ENCODE data around the gene PRLHR.

The PRLHR gene

GRCh38 chr10:118569241-118569881, 26.1 kb downstream of the PRLHR start:
- no peak for TF ChIP-seq CTCF (IDR thresholded peaks at IDR 0.05)
- Mint-ChIP-seq H3K27ac (no peak overlapping the region), H3K9me3 (no peaks in the 10 kb centered on the region), H3K27me3 (ENCODE audit: low read depth, poor library complexity) (peaks cover 22% of the 10 kb centered on the region), H3K4me3 (no peak overlapping the region), H3K36me3 (ENCODE audit: low read depth) (no peaks in the 10 kb centered on the region), H3K4me1 (peaks cover 7% of the 10 kb centered on the region)
- DNase-seq = no peak

DNA sequence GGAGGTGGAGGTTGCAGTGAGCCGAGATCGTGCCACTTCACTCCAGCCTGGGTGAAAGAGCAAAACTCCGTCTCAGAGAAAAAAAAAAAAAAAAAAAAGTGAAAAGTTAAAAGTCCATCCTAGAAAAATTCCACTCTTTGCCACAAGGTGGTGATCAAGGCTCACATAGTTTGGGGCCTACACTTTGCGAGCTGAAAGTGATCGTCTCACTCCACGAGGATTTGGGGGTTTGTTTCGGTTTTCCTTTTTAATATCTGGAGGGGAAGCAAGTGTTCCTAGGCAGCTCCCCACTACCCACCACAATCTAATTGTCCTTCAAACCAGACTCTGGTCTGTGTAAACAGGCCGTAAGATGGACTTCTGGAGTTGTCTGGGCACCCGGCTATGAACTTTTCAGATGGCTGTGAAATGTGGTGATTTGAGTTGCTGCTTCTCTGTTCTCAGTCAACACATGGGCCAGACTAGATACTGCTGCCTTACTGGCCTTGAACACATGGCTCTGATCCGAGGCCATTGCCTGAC, 27.1 kb downstream of the PRLHR start:
- Mint-ChIP-seq H3K4me1 (peaks cover 7% of the 10 kb centered on the region), H3K9me3 (no peaks in the 10 kb centered on the region), H3K4me3 (no peak overlapping the region), H3K27ac (no peak overlapping the region), H3K27me3 (ENCODE audit: low read depth, poor library complexity) (peaks cover 22% of the 10 kb centered on the region), H3K36me3 (ENCODE audit: low read depth) (no peaks in the 10 kb centered on the region)
- DNase-seq = peak; percentile 51
- peak; percentile 78 for TF ChIP-seq CTCF (IDR thresholded peaks at IDR 0.05)

GRCh38 chr10:118567701-118568248, 27.7 kb downstream of the PRLHR start:
- peaks cover 7% of the 10 kb centered on the region for H3K4me1 Mint-ChIP-seq
- TF ChIP-seq CTCF (IDR thresholded peaks at IDR 0.05) = no peak

DNA sequence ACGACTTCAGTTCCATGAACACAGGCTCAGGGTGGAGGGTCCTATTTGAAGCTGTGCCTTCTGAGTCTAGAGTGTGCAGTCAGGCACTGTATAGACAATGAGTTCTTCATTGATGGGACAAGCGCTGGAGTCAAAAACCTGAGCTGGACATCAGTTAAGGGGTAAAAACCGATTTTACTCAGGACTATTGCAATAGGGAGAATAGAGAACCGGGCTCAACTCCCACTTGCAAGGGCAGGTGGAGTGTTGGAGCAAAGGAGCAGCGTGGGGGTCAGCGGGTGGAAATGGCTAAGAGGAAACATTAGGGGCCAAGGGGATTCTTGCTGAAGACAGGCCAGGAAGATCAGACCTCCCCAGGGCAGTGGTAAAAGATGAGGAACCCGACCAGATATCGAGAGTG, 28.5 kb downstream of the PRLHR start:
- H3K36me3 Mint-ChIP-seq (ENCODE audit: low read depth) = no peaks in the 10 kb centered on the region
- H3K9me3 Mint-ChIP-seq = peaks cover 7% of the 10 kb centered on the region
- H3K27ac Mint-ChIP-seq = no peak overlapping the region
- no peak for DNase-seq
- H3K4me1 Mint-ChIP-seq = peaks cover 7% of the 10 kb centered on the region
- peaks cover 11% of the 10 kb centered on the region for H3K27me3 Mint-ChIP-seq (ENCODE audit: low read depth, poor library complexity)
- H3K4me3 Mint-ChIP-seq = no peak overlapping the region
- TF ChIP-seq CTCF (IDR thresholded peaks at IDR 0.05) = no peak

More at GRCh38 chr10:118567701-118568248, 27.7 kb downstream of the PRLHR start:
- H3K36me3 Mint-ChIP-seq (ENCODE audit: low read depth) = no peaks in the 10 kb centered on the region
- H3K27ac Mint-ChIP-seq = no peak overlapping the region
- H3K4me3 Mint-ChIP-seq = no peak overlapping the region
- peaks cover 18% of the 10 kb centered on the region for H3K27me3 Mint-ChIP-seq (ENCODE audit: low read depth, poor library complexity)
- H3K9me3 Mint-ChIP-seq = no peaks in the 10 kb centered on the region
- no peak for DNase-seq

- no peaks in the 10 kb centered on the region for H3K36me3 Mint-ChIP-seq (ENCODE audit: low read depth)
- H3K27me3 Mint-ChIP-seq (ENCODE audit: low read depth, poor library complexity) = peaks cover 8% of the 10 kb centered on the region
- H3K9me3 Mint-ChIP-seq = peaks cover 18% of the 10 kb centered on the region
- H3K27ac Mint-ChIP-seq = no peak overlapping the region
- no peak for DNase-seq
- no peak overlapping the region for H3K4me3 Mint-ChIP-seq
- peaks cover 7% of the 10 kb centered on the region for H3K4me1 Mint-ChIP-seq
- TF ChIP-seq CTCF (IDR thresholded peaks at IDR 0.05) = no peak
Measured at GRCh38 chr10:118565301-118566075, 30.0 kb downstream of the PRLHR start.

Measured in nephron progenitor cell (in vitro differentiated cells).